DOHH2 (cell line): ENCODE data around the gene IFT22.

Experiments
- H3F3A ChIP-seq: fragments of 200-600 bp; sonication (generic), shearing (Covaris generic); 2 replicates; pipeline ENCODE4 v1.6.0; 2016; ENCODE audit warnings: antibody characterized with exemption, mild to moderate bottlenecking; ENCODE audit not compliant: control insufficient read depth, insufficient read depth
- H3K27ac ChIP-seq: fragments of 200-600 bp; sonication (generic); 2 replicates; pipeline ENCODE4 v1.5.1; 2014; ENCODE audit warnings: low read depth, mild to moderate bottlenecking, low read length, moderate library complexity
- H3K27me3 ChIP-seq: fragments of 200-600 bp; sonication (generic); 2 replicates; pipeline ENCODE4 v1.6.1; 2014; ENCODE audit warnings: mild to moderate bottlenecking, low read length, mixed read lengths; ENCODE audit not compliant: control insufficient read depth
- H3K36me3 ChIP-seq: fragments of 200-600 bp; sonication (generic); 2 replicates; pipeline ENCODE4 v1.6.1; 2014; ENCODE audit warnings: mild to moderate bottlenecking, low read length, moderate library complexity, mixed read lengths; ENCODE audit not compliant: control insufficient read depth
- H3K4me1 ChIP-seq: fragments of 200-600 bp; sonication (generic); 2 replicates; pipeline ENCODE4 v1.6.1; 2014; ENCODE audit warnings: mild to moderate bottlenecking, low read length, mixed read lengths; ENCODE audit not compliant: control insufficient read depth
- H3K4me2 ChIP-seq: fragments of 200-600 bp; sonication (generic); 2 replicates; pipeline ENCODE4 v1.6.0; 2014; ENCODE audit warnings: mild to moderate bottlenecking, low read length, moderate library complexity
- H3K4me3 ChIP-seq: fragments of 200-600 bp; sonication (generic); 2 replicates; pipeline ENCODE4 v1.5.1; 2014; ENCODE audit warnings: mild to moderate bottlenecking, low read length, mixed read lengths
- H3K79me2 ChIP-seq: fragments of 200-600 bp; sonication (generic); 2 replicates; pipeline ENCODE4 v1.6.1; 2014; ENCODE audit warnings: mild to moderate bottlenecking, low read length, mixed read lengths; ENCODE audit not compliant: control insufficient read depth
- H3K9me2 ChIP-seq: fragments of 200-600 bp; sonication (generic); replicated peaks from 2 replicates; pipeline ENCODE4 v1.6.1; 2014; ENCODE audit warnings: mild to moderate bottlenecking, low read length, mixed read lengths; ENCODE audit not compliant: control insufficient read depth
- H3K9me3 ChIP-seq: fragments of 200-600 bp; sonication (generic); 2 replicates; pipeline ENCODE4 v1.6.1; 2014; ENCODE audit warnings: antibody characterized with exemption, low read length, mixed read lengths; ENCODE audit not compliant: control insufficient read depth, insufficient read depth
- H4K20me1 ChIP-seq: fragments of 200-600 bp; sonication (generic); 2 replicates; pipeline ENCODE4 v1.6.0; 2014; ENCODE audit warnings: low read depth, mild to moderate bottlenecking, antibody characterized with exemption, low read length, moderate library complexity; ENCODE audit not compliant: control insufficient read depth, insufficient read depth
- CTCF ChIP-seq: fragments of 200-600 bp; sonication (generic); IDR thresholded peaks from one replicate; pipeline ENCODE4 v1.5.1; 2014; ENCODE audit warnings: antibody characterized with exemption, mild to moderate bottlenecking, low read depth, low read length; ENCODE audit not compliant: poor library complexity, severe bottlenecking
- EZH2phosphoT487 ChIP-seq: fragments of 200-600 bp; sonication (generic); IDR thresholded peaks from 2 replicates; pipeline ENCODE4 v1.6.1; 2017; ENCODE audit warnings: borderline replicate concordance, mild to moderate bottlenecking, antibody characterized with exemption, low read length, moderate library complexity, mixed read lengths

Gene IFT22

DNA sequence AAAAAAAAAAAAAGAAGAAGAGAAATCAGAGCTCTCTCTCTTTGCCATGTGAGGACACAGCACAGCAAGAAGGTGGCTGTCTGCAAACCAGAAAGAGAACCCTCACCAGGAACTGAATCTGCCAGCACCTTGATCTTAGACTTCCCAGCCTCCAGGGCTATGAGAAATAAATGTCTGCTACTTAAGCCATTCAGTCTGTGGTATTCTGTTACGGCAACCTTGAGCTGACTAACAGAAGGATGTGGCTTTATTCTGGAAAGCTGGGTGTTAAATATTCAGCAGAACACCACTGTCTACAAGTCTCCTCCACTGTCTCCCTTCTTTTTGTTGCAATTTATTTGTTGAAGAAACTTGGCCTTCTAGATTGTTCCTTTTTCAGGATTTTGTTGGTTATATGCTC lies 46.1 kb upstream of the IFT22 start:
- Histone ChIP-seq H3K9me2 (no peaks in the 10 kb centered on the region), H3K4me3 (no peak overlapping the region), H3K27me3 (peaks cover 12% of the 10 kb centered on the region), H3K4me1 (peaks cover 12% of the 10 kb centered on the region), H3K9me3 (no peaks in the 10 kb centered on the region), H4K20me1 (peaks cover 2% of the 10 kb centered on the region; the same call in 1 of the 2 replicates), H3K79me2 (no peaks in the 10 kb centered on the region), H3K4me2 (no peak overlapping the region), H3F3A (no peaks in the 10 kb centered on the region), H3K27ac (no peak overlapping the region), H3K36me3 (no peaks in the 10 kb centered on the region)
- TF ChIP-seq EZH2phosphoT487: no peak

DNA sequence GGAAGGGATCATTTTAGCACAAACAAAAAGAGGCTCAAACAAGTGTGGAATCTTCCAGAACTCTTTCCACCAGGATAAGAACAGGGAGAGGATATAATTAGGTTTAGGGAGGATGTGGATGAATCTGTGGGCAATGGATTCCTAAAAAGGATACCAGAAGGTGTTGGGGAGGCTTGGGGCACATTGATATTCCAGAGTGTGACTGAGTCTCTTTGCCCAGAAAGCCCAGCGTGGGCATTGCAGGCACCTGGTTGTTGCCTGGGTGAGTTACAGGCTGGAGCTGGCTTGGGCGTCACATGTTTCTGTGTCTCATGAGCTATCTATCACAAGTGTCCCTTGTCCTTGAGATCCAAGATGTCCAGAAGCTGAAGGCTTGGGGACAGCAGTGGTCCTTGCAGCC lies 44.3 kb upstream of the IFT22 start:
- H3K27ac ChIP-seq: no peak overlapping the region
- TF ChIP-seq CTCF (no peak), EZH2phosphoT487 (no peak)

GRCh38 chr7:101363734-101364374 lies 42.2 kb upstream of the IFT22 start:
- no peak overlapping the region for H3K27ac ChIP-seq
- peak overlapping the region; percentile 38; the same call in 1 of the 2 replicates for H3K4me3 ChIP-seq
- no peaks in the 10 kb centered on the region for H3K79me2 ChIP-seq
- no peaks in the 10 kb centered on the region for H3K9me2 ChIP-seq
- TF ChIP-seq EZH2phosphoT487 (peak; percentile 77; the same call in 1 of the 2 replicates), CTCF (peak; percentile 95)
- no peaks in the 10 kb centered on the region for H3F3A ChIP-seq
- peaks cover 5% of the 10 kb centered on the region; the same call in 1 of the 2 replicates for H3K4me1 ChIP-seq
- peaks cover 9% of the 10 kb centered on the region for H3K27me3 ChIP-seq
- no peaks in the 10 kb centered on the region for H3K36me3 ChIP-seq
- no peaks in the 10 kb centered on the region for H3K9me3 ChIP-seq
- H4K20me1 ChIP-seq: peaks cover 2% of the 10 kb centered on the region; the same call in 1 of the 2 replicates
- H3K4me2 ChIP-seq: peak overlapping the region; percentile 53

More for the DNA sequence above, 44.3 kb upstream of the IFT22 start:
- Histone ChIP-seq H3K4me3 (no peak overlapping the region), H3K9me3 (no peaks in the 10 kb centered on the region), H3K4me2 (no peak overlapping the region), H3F3A (no peaks in the 10 kb centered on the region), H3K4me1 (peaks cover 10% of the 10 kb centered on the region), H3K9me2 (no peaks in the 10 kb centered on the region), H3K79me2 (no peaks in the 10 kb centered on the region), H4K20me1 (peaks cover 2% of the 10 kb centered on the region; the same call in 1 of the 2 replicates), H3K36me3 (no peaks in the 10 kb centered on the region), H3K27me3 (peaks cover 9% of the 10 kb centered on the region)

DNA sequence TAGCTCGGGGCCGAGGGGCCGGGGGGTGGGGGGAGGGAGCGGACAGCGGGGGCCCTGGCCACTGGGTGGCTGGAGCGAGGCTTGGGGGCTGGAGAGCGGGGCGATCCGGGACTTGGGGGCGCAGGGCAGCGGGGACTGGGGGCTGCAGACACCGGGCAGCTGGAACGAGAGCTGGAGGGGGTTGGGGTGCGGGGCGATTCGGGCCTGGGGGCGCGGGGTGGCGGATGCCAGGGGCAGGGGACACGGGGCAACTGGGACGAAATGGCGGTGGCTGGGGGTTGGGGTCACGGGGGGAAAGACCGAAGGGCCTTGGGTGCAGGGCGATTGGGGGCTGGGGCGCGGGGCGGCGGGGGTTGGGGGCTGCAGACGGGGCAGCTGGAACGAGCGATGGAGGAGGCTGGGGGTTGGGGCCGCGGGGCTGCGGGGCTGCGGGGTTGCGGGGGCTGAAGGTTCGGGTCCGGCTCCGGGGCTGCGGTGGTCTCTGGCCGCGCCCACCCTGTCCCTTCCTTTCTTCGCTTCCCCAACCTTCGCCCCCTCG lies 41.7 kb upstream of the IFT22 start:
- H3K27ac ChIP-seq: no peak overlapping the region

More for the DNA sequence above, 41.7 kb upstream of the IFT22 start:
- Histone ChIP-seq H4K20me1 (peaks cover 2% of the 10 kb centered on the region; the same call in 1 of the 2 replicates), H3K79me2 (no peaks in the 10 kb centered on the region), H3K27me3 (peaks cover 9% of the 10 kb centered on the region), H3K36me3 (no peaks in the 10 kb centered on the region), H3K4me2 (peak overlapping the region; percentile 53), H3K4me3 (peak overlapping the region; percentile 38; the same call in 1 of the 2 replicates), H3K4me1 (peaks cover 5% of the 10 kb centered on the region; the same call in 1 of the 2 replicates), H3F3A (no peaks in the 10 kb centered on the region), H3K9me3 (no peaks in the 10 kb centered on the region), H3K9me2 (no peaks in the 10 kb centered on the region)
- no peak for TF ChIP-seq CTCF
- no peak for TF ChIP-seq EZH2phosphoT487
